GM18502 (cell line): ENCODE results near the gene WNT5A.
A peak's percentile ranks its signal among the peaks of the same experiment; 100 is the strongest.
"Not testable (repeated sequence)": the region's sequence is repeated elsewhere in the genome, so short reads cannot be mapped to it uniquely, and the experiment has no call there.

ENCODE experiments used
- ATAC-seq: cut with Tn5 transposase; IDR thresholded peaks from one replicate; pipeline ENCODE4 v1.9.1; 2021; ENCODE audit warnings: mild to moderate bottlenecking; ENCODE audit not compliant: unreplicated experiment, poor library complexity

The WNT5A gene

DNA sequence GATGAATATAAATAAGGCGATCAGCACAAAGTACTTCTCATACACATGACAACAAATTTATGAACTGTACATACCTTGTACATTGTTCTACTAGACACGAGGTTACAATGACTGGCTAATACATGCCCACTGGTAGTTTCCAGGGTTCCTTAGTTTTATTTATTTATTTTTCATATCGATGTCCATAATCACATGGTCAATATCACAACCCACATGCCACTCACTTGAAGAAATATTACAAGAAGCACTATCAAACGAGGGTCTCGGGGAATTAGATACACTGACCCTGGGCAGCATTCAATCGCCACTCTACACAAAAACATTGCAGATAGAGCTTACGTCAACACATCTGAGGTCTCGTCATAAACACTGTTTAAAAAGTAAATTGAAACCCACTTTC lies 21.2 kb upstream of the WNT5A start:
- ATAC-seq = no peak

DNA sequence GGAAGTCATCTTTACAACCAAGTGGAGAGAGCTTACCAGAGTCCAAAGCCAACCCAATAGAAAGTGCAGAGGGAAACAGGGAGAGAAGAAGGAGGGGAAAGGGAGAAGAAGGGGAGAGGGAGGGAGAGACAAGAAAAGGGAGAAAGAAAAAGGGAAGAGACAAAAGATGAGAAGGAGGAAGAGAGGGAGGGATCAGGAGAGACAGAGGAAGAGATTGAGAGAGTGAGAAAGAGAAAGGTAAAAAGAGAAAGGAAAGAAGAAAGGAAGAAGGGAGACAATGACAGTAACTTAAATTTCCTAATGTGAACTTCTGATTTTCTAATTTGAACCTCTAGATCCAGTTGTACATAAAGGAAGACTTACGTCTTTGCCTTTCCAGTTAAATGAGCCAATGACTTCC lies 20.7 kb upstream of the WNT5A start:
- ATAC-seq = no peak

- ATAC-seq = no peak
These were observed 18.7 kb upstream of the WNT5A start for GRCh38 chr3:55505776-55506175.

GRCh38 chr3:55505102-55505501 lies 18.0 kb upstream of the WNT5A start:
- ATAC-seq = not testable (repeated sequence)

DNA sequence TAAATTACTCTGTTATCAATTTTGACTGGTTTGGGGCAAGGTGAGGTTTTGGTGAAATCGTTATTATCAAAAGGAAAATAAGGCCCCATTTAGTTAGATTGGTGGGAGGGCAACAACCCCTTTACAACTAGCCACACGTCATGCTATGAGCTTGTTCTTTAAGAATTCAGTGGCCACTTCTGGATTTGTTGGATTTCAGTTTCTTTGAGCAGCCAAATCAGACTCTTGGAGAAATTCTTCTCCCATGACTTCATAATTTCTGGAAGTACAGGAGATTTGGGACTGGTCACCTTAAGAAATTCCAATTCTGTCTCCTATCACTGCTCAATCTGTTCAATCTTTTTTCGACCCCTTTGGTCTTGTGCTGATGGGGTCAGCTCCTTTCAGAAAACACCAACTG lies 14.8 kb upstream of the WNT5A start:
- ATAC-seq = no peak

DNA sequence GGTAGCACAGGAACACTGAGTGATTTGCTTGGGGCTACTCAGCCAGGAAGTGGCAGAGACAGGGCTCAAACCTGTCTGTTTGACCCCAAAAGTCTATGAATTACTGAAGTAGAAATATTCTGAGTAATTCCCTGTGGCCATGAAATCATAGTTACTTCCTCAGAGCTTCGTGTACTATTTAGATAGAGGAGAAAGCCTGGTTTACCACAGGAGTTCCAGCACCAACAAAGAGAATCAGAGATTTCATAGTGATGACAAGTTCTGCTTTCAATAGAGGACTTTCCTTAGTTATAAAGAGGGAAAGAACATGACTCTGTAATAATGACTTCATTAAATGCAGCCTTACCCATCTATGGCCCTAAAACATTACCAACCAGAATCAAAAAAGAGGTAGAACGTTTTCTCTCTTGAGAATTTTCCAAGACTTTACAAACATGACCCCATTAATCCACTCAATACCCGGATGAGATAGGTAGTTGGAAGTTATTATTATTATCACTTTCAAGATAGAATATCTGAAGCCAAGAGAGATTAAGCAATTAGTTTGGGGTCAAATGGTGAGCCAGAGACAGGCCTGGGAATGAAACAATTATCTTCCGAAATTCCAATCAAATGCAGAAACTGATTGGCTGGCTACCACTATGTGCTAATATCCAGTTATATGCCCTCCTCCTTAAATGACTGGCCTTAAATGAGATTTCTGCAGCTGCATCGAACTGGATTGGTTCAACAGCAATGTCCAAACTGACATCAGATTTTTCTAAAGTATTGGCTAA lies 13.6 kb upstream of the WNT5A start:
- no peak for ATAC-seq

DNA sequence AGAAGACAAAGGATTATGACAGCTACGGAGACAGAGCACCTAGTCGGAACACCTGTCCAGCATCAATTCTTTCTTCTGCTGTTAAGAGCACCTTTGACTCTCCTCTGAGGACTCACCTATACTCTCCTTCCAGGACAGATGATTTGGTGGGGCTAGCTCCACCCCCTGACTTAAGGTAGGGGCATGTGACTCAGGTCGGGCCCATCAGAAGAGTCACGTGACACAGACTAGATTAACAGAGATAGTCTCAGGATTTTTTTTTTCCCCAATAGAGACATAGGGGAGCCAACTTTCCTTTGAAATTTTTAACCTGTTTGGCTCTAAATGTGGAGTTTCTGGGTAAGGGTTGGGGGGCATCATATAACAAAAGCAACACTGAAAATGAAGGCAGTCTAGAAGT lies 11.4 kb upstream of the WNT5A start:
- ATAC-seq = no peak

DNA sequence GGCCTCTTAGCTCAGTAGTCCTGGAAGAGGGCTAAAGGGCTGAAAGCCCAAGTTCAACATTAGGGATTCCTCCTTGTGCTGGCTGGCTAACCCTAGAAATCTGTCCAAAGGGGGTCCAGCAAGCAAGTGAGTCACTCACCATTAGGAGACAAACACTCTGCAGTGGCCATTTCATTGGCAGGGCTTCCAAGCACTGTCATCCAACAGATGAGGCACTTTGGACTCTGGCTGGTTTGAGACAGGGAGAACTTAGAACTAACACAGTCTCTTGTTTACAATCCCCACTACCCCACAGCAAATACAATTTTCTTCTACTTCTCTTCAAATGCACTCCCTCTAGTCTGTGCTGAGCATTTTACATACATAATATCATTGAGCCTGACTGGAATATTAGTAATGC lies 10.1 kb upstream of the WNT5A start:
- ATAC-seq = no peak

DNA sequence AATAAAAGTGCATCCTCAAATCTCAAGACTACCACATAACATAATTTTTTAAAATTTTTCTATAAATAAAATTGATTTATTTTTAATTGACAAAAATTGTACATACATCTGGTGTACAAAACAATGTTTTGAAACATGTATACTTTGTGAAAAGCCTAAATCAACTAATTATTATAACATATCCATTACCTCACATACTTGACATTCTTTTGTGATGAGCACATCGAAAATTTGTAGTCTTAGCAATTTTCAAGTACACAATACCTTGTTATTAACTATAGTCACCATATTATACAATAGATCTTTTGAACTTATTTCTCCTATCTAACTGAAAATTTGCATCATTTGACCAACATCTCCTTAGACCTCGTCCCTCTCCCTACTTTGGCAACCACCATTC lies 7.9 kb upstream of the WNT5A start:
- no peak for ATAC-seq

- ATAC-seq = no peak
These were observed 5.9 kb upstream of the WNT5A start for GRCh38 chr3:55492976-55493375.

GRCh38 chr3:55491296-55491816 lies 4.2 kb upstream of the WNT5A start:
- ATAC-seq = no peak

- no peak for ATAC-seq
These were observed 3.3 kb upstream of the WNT5A start for GRCh38 chr3:55490276-55490913.

DNA sequence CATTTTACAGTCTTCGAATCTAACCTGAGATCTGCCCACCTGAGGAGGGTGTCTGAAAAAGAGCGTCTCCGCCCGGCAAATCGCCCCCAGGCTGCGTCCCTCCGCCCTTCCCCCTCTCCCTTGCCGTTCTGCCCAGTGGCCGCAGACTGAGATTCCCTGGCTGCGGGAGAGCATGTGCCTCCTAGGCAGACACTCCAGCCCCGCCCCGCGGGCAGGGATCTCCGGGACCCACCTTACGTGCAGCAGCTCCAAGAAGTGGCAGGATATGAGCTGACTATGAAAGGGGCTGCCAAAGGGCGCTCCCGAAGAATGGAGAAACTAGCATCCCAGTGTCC lies 2.7 kb upstream of the WNT5A start:
- no peak for ATAC-seq

DNA sequence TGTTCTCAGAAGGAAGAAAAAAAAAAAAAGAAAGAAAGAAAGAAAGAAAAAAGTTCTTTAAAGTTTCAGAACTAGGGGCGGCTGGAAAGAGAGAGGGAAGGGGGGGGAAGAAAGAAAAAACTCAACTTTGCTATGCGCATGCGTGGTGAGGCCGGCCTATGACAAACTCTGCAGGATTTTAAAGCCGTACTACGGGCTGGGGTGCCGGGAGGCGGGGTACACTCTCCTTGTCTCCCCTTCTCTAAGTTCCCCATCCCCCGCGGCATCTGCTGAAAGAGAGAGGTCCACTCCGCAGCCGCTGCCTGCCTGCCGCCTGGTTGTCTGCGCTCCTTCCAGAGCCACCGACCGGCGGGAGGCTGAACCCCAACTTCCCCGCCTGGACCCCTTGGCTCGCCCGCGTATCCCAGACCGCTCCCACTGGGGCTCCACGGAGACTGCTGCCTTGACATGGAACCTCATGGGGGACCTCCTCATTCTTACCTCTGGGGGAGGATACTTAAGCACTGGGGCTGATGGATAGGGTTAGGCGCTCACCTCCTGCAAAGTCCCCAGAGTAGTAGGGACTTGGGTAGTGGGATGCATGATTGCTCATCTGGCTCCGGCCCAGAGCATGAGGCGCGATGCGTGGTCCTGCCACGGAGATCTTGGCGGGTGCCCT lies 1.4 kb upstream of the WNT5A start:
- ATAC-seq = peak; percentile 39

DNA sequence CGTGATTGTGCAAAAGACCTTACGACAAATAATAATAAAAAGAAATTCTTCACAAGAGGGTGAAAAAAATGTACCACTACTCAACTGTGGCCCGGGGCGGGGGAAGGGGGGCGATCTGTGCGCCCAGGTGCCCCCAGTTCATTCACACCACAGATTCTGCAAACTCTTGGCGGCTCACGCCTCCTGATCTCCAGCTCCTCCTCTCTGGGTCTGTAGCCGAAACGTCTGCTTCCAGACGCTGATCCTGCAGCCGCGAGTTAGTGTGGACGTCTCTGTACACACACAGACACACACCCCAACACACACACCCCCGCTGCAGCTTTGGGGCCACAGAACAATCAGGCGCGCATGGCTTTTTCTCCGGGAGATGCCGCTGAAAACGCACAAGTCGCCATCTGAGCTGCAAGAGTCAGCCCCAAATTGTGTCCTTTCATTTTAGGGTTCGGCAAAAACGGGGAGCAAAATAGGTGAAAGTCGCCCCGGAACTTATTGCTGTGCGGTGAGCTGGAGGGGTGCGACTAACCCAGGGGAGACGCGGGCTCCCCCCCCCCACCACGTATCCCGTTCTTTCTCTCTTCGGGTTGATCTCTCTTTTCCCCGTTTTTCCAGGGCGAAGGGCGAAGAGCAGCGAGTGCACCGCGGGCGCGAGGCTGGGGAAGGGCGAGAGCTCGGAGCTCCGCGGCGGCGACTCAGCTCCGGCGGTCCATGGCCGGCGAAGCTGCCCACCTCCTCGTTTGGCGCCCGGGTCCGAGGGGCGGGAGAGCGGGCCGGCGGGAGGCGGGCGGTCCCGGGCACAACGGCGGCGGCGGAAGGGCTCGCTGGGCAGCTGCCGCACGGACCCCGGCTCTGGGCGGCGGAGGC lies 505 bp upstream of the WNT5A start:
- ATAC-seq = no peak

DNA sequence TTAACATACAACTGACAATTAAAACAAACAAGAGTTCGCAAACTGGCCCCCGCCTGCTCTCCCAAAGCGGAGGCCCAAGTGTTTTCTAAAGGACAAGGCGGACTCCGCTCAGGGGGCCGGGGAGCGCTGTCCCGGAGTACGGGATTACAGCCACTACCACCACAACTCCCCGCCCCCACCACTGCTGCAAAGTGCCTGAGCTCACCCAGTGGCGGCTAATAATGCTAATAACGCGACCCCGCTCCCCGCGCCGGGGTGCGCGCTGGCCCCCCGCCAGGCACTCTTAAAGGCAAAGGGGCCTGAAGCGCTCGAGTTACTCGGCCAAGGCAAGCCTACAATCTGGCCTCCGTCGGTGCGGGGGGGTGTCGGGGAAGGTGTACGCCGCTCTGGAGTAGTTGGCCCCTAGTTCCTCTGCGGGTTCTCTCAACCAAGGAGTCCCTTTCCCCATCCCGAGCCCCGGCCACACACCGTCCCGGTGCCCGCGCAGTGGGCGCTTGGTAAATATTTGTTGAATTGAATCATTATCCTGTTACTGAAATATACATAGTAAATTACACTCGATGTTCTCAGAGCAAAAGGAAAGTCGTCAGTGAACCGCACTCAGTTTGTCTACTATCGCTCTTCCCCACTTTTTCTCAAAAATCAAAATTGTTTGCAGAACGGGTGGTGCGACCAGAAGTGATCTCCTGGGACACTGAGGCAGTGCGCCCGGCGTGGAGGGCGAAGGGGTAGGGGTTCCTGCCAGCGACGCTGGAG lies 827 bp downstream of the WNT5A start:
- ATAC-seq = no peak

DNA sequence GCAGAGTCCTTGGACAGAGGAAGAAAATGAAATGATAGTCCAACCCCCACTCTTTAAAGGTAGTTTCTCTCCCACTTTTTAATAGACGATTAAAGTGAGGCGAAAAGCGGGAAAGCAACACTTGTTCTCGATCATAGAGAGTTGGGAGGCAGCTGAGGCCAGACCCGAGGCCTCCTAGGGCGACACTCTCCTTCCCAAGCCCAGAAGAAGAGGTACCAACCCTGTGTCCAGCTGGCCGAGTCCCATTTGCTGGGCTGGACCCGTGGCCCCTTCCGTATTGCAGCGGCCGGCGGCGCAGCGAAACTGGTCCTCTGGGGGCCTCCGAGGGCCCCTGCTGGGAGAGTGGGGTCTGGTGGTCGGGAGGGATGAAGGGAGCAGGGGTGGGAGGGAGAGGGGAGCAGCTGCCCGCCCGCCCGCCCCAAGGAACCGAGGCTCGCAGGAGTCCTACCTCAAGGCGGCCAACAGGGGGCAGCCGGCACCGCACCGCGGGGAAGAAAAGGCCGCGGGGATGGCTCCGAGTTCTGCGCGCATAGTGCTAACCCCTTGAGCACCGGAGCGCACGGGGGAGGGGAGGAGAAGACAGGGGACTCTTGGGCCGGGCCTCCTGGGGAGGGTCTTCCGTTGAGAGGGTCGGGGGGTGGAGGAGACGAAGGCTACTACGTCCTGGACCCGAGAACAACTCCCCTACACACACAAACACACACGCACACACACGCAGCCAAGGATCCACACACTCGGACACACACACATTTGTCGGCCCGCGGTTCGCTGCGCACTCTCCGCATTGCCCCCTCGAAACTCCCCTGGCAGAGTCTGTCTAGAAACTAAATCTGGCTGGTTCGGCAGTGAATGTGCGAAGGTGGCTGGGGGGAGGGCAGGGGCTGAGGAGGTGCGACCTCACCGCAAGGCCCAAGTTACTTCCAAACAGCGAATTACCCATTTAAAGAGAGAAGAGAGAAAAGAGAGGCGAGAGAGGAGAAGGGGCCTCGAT lies 2.0 kb downstream of the WNT5A start:
- peak; percentile 50 for ATAC-seq

DNA sequence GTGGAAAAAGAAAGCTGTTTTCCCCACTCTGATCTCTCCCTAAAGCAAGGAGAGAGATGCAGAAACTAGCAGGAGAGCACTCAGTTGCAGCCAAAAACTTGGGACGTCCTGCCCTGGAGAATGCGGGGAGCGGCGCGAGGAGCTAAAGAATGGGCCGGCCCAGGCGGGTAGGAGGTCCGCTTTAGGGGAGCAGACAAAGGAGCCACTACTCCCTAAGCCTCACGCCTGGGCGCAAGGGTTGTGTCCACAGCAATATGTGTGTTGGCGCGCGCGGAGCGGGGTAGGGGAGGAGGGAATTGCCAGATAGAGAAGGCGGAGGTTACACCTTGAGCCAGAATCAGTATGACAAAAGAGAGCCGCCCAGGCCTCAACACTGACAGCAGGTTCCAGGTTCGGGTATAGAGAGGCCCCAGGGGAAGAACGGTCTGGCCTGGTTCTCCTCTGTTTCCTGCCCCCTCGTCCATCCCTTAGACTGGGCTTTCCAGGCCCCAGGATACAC lies 2.9 kb downstream of the WNT5A start:
- no peak for ATAC-seq
